Measurements from ENCODE around the gene TSEN34.

GRCh38 chr19:54183431-54183830, 7.7 kb upstream of the TSEN34 start:
- TF ChIP-seq, protein P1, sequence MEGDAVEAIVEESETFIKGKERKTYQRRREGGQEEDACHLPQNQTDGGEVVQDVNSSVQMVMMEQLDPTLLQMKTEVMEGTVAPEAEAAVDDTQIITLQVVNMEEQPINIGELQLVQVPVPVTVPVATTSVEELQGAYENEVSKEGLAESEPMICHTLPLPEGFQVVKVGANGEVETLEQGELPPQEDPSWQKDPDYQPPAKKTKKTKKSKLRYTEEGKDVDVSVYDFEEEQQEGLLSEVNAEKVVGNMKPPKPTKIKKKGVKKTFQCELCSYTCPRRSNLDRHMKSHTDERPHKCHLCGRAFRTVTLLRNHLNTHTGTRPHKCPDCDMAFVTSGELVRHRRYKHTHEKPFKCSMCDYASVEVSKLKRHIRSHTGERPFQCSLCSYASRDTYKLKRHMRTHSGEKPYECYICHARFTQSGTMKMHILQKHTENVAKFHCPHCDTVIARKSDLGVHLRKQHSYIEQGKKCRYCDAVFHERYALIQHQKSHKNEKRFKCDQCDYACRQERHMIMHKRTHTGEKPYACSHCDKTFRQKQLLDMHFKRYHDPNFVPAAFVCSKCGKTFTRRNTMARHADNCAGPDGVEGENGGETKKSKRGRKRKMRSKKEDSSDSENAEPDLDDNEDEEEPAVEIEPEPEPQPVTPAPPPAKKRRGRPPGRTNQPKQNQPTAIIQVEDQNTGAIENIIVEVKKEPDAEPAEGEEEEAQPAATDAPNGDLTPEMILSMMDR (IDR thresholded peaks at IDR 0.05): no peak
- TF ChIP-seq POLR2AphosphoS5 (IDR thresholded peaks at IDR 0.05; ENCODE audit: low read depth, low read length): no peak
- no peak for TF ChIP-seq TCF7L2 (IDR thresholded peaks at IDR 0.05; ENCODE audit: low read depth, low read length)
